Activated CD4-positive, CD25-positive, alpha-beta regulatory T cell treated with anti-CD3 and anti-CD28 coated beads, Interleukin-2, amount 50 U/mL, for 72 hours (primary cell): ENCODE results near the gene PDE10A.
"Not testable (repeated sequence)": the region's sequence is repeated elsewhere in the genome, so short reads cannot be mapped to it uniquely, and the experiment has no call there.

Experiments used
- DNase-seq: peaks from one replicate; pipeline ENCODE4 v3.0.0; 2021

The PDE10A gene

GRCh38 chr6:165580136-165580535 is 82.9 kb downstream of the PDE10A start:
- DNase-seq = no peak

- no peak for DNase-seq
Measured at GRCh38 chr6:165579151-165579550, 83.9 kb downstream of the PDE10A start.

GRCh38 chr6:165577556-165577955 is 85.5 kb downstream of the PDE10A start:
- DNase-seq = no peak

- no peak for DNase-seq
Measured at GRCh38 chr6:165575158-165575549, 87.9 kb downstream of the PDE10A start.

- no peak for DNase-seq
Measured at GRCh38 chr6:165574220-165575157, 88.6 kb downstream of the PDE10A start.

GRCh38 chr6:165573671-165574070 is 89.4 kb downstream of the PDE10A start:
- no peak for DNase-seq

- DNase-seq = no peak
Measured at GRCh38 chr6:165571721-165572132, 91.3 kb downstream of the PDE10A start.

GRCh38 chr6:165571068-165571682 is 91.9 kb downstream of the PDE10A start:
- no peak for DNase-seq

GRCh38 chr6:165568326-165568725 is 94.7 kb downstream of the PDE10A start:
- DNase-seq = no peak

GRCh38 chr6:165566088-165566828 is 96.8 kb downstream of the PDE10A start:
- no peak for DNase-seq

- no peak for DNase-seq
Measured at GRCh38 chr6:165562421-165563090, 100.5 kb downstream of the PDE10A start.

- DNase-seq = no peak
Measured at GRCh38 chr6:165559632-165560031, 103.4 kb downstream of the PDE10A start.

- not testable (repeated sequence) for DNase-seq
Measured at GRCh38 chr6:165558097-165558496, 104.9 kb downstream of the PDE10A start.

GRCh38 chr6:165557674-165558073 is 105.4 kb downstream of the PDE10A start:
- no peak for DNase-seq

GRCh38 chr6:165556116-165556843 is 106.8 kb downstream of the PDE10A start:
- no peak for DNase-seq

- DNase-seq = not testable (repeated sequence)
Measured at GRCh38 chr6:165554644-165555043, 108.4 kb downstream of the PDE10A start.

GRCh38 chr6:165552248-165552736 is 110.7 kb downstream of the PDE10A start:
- DNase-seq = no peak

GRCh38 chr6:165551828-165552227 is 111.2 kb downstream of the PDE10A start:
- DNase-seq = no peak

- DNase-seq = no peak
Measured at GRCh38 chr6:165548450-165548849, 114.6 kb downstream of the PDE10A start.

GRCh38 chr6:165545806-165546205 is 117.2 kb downstream of the PDE10A start:
- DNase-seq = no peak

- no peak for DNase-seq
Measured at GRCh38 chr6:165543781-165544180, 119.3 kb downstream of the PDE10A start.

- no peak for DNase-seq
Measured at GRCh38 chr6:165536911-165537310, 126.1 kb downstream of the PDE10A start.
